Activated CD4-positive, alpha-beta T cell treated with anti-CD3 and anti-CD28 coated beads, Interleukin-2, amount 50 U/mL, for 4 hours (primary cell): ENCODE results near the gene BNIP3.

Experiments
- DNase-seq, 2 experiments: peaks; one replicate each; pipeline ENCODE4 v3.0.0-alpha.2; 2020

BNIP3 gene

GRCh38 chr10:131949041-131949862 is 32.5 kb downstream of the BNIP3 start:
- no peak for DNase-seq

DNA sequence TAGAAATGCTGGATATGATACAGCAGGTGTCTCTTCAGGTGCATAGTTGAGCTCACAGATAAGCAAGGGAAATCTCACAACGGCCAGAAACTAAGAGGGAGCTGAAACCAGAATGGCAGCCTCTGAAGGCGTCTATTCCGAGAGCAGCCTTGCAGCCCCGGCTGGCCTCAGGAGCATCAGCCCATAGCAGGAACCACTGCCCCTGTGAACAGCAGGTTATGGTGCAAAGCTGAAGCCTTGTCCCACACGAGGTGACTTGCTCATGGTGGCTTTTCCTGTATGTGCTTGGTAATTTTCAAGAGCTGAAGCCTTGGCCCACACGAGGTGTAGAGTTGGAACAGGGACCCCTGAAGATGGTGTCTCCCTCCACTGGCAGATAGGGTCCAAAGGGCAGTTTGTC is 33.2 kb downstream of the BNIP3 start:
- no peak for DNase-seq

DNA sequence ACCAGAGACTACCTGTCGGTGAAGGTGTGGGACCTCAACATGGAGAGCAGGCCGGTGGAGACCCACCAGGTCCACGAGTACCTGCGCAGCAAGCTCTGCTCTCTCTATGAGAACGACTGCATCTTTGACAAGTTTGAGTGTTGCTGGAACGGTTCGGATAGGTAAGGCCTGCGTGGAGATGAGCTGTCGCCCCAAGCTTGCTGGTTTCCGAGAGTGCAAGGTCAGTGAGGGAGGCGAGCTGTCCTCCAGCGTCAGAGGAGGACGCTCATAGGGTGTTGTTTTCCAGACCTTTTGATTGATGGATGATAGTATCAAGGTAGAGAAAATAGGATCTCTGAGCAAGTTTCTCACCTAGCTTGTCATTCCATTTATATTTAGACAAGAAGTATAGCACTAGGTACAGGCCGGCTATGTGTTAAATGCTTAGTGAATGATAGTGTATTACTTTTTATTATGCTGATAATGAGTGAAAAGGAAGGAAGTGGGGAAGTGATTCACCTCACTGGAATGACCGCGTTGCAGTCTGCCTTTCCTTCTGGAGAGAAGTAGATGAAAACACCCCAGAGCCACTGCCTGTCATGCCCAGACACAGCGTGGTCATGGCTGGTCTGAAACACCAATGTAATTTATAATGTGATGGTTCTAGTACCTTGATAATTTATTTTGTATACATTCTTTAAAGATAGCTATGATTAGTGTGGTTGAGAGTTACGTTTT is 33.9 kb downstream of the BNIP3 start:
- no peak for DNase-seq

DNA sequence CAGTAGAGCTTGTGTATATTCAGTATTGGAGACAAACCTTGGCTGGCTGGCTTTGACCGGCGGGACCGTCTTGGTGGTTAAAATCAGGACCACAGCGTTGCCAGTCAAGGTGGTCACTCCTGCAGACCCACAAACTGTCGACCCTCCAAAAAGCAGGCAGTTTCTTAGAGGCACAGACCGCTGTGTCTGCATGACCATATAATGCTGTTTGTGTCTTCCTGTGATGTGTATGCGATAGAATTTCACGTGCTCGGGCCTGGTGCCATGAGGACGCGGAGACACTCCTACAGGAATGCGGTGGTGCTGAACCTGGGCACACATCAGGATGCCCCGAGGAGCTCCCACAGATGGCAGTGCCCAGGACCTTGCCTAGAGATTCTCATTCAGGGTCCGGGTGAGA is 34.8 kb downstream of the BNIP3 start:
- DNase-seq: no peak

- no peak for DNase-seq
Observed at GRCh38 chr10:131946321-131946751, 35.4 kb downstream of the BNIP3 start.

- DNase-seq: no peak
Observed at GRCh38 chr10:131944976-131945695, 36.6 kb downstream of the BNIP3 start.

DNA sequence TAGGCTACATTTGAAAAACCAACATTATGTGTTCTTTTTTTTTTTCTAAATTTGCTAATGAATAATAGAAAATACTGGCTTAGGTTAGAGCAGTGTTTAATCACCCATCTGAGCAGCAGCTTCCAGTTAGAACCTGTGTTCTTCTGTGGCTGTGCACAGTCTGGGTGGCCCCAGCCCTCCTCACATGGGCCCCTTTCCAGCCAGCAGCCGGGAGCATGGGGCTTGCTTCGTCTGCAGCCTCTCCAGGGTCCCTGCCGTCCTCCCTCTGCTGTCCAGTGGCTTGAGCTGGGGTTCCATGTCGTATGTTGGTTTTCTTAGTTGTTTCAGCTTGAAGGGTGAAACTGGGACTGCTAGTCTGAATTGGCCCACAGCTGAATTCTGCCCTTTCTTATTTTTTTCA is 37.3 kb downstream of the BNIP3 start:
- no peak for DNase-seq

DNA sequence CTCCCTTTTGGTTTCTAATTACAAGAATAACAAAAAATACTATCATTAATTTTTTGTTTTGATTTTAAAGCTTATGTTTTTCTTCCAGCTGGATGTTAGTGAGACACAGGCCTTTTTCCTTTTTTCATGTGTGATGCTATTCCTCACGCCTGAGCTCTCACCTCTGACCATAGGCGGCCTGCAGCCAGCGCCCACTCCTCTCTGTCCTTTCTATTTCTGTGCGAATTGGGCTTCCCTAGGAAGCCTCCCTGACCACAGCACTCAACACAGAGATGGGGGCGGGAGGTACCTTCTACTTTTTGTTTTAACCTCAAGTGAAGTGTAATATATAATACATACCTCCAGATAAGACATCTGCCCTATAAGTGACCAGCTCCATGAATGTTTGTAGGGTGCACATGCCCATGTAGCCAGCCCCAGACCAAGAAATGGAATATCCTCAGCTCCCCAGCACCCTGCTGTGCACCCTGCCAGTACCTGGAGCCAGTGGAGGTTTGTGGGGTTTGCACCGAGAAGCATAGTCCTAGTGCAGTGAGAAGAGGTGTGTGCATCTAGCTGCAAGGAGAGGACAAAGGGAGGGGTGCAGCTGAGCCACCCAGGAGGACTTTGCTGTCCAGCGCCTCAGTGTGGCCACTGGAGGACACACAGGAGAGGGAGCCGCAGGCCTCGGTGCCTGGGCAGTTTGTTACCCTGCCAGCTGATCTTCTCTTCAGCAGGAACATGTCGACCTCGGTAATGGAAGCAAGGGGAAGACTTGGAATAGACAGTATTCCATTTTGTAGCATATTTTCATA is 38.5 kb downstream of the BNIP3 start:
- no peak for DNase-seq

GRCh38 chr10:131942455-131942854 is 39.3 kb downstream of the BNIP3 start:
- DNase-seq: no peak

DNA sequence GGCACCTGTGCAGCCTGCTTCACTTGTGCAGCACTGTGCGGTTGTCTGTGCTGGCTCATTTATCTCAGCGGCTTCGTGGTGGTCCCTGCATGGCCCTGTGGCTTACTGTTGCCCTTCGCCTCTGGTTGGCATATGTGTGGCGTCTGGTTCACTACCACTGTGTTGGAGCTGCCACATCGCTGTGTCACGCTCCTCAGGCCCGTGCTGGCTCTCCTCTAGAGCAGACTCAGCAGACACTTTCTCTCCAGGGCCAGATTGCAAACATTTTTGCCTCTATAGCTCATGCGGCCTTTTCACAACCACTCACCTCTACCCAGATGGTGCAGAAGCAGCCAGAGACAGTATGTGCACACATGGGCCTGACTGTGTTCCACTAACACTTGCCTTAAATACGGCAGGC is 43.0 kb downstream of the BNIP3 start:
- DNase-seq: no peak

GRCh38 chr10:131937836-131938235 is 43.9 kb downstream of the BNIP3 start:
- DNase-seq: no peak

DNA sequence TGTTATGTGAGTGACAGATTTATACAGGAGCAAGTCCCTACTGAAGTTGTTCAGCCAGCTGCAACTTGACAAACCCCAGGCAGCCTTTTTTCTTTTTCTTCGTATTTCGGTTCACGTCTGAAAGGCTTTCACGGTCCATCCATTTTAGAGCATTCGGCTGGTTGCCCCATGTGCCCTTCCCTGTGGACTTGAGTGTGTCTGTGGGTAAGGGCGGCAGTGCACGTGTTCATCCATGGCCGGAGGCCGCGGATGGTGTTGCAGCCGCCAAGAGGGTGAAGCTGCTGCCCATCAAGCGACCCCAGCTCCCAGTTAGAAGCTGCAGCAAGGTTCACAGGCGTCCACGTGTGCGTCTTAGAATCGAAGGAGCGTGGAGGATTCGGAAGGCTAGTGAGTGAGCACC is 45.0 kb downstream of the BNIP3 start:
- no peak for DNase-seq

GRCh38 chr10:131936294-131936693 is 45.4 kb downstream of the BNIP3 start:
- no peak for DNase-seq

DNA sequence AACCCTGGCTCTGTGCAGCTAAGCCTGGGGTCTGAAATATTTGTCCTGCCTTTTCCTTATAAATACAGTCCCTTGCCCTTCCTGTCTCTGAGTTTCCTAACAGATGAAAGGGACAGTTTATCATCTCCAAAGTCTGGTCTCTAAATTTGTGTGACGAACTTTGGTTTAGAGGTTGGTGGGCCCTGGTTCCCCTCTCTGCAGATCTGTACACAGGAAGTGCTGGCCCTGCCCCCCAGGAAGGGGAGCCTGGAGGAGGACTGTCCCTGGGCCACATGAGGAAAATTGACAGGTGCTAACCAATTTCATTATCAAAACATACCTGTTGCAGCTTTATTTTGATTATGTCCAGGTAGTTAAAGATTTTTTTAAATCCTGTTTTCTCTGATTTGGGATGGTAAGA is 46.5 kb downstream of the BNIP3 start:
- no peak for DNase-seq

- no peak for DNase-seq
Observed at GRCh38 chr10:131934769-131935168, 47.0 kb downstream of the BNIP3 start.

DNA sequence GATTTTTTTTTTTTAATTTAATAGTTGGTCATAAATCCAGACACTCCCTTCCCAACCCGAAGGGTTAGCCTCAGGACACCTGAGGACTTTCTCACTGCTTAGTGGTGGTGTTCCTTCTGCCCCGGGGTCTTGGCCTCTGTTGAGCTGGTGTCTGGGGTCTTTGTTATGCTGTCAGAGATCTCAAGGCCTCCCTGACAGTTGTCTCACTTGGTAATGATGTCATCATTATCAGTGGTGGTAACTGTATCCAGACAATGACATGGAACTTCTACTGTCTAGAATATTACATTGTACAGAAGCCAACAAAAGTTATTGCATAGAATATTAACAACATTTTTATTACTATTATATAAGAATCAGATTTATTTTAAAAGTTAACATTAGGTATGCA is 48.0 kb downstream of the BNIP3 start:
- DNase-seq: no peak

DNA sequence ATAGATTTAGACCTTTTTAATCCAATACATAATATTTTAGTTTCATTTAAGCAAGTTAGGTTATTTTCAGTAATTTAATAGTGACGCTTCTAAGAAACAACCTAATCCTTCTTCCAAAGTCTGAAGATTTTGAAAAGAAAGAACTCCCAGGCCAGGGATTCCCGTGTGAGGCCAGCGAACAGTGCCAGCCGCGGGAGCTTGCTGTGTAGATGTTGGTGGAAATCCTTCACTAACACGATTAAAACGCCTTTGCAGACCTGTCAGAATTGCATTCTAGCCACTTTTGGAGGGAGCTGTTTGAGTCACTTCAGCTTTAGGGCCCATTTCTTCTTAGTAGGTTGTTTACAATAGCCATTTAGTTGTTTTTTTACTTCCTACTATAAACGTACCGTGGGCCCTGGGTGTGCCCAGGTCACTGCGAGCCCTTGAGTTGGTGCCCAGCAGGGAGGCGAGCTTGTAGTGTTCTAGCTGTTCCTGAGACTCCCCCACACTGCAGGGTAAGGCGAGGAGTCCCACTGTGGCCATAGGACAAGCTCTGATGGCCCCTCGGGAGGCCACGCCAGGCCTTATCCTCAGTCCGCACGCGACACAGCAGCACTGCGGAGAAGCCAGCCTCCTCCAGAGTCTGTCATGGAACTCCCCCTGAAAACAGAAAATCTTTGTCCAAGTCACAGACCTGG is 48.6 kb downstream of the BNIP3 start:
- DNase-seq: no peak

- DNase-seq: no peak
Observed at GRCh38 chr10:131931981-131932380, 49.7 kb downstream of the BNIP3 start.

DNA sequence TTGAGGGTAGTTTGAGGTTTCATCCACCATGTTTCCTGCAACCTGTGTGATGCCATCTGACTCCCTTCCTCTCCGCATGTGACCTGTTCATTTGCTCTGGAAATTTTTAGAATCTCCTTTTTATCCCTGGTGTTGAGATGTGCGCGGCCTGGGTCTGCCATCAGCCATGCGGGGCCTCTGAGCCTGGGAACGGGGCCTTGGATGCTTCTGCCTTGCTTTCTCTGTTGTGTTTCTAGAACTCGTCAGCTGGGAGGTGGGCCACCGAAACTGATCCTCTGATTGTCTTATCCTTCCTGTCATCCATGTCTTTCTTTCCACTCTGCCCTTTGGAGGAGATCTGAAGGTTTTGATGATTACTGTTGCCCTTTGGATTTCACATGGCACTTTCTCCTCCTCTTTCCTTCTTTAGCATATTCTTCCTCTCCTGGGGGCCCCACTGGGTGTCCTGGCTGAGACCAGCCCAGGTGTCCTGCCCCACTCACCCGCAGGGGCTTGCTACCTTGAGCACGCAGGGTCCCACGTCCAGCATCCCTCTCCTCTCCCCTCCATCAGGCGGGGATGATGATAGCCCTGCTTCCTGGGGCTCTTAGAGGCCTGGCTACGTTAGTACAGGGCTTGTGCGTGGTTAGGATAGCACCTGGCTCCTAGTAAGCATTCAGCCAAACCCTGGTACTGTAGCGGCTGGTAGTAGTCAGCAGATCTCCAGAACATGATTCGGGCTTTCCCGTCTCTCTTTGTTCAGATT is 51.0 kb downstream of the BNIP3 start:
- DNase-seq: no peak

DNA sequence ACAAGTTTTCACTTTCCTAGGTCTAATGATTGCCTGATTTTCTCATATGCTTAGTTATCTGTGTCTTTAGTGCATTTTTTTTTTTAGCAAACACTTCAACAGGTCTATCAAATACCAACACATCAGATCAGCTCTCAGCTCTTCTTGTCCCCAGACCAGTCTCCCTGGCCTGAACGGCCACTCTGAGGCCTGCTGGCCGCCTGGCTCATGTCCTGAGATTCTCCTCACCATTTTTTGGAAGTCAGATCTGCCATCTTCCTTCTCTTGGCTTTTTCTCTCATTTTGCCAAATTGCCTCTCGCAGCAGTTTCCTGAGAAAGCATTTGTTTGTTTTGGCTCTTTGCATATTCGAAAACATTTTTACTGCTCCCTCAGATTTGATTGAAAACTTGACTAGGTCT is 51.6 kb downstream of the BNIP3 start:
- DNase-seq: no peak

- no peak for DNase-seq
Observed at GRCh38 chr10:131929122-131929845, 52.4 kb downstream of the BNIP3 start.
